Measurements from ENCODE around the gene SDHAF3.
"Not testable (repeated sequence)": the region's sequence is repeated elsewhere in the genome, so short reads cannot be mapped to it uniquely, and the experiment has no call there.

The SDHAF3 gene

GRCh38 chr7:97167176-97167575, 49.7 kb downstream of the SDHAF3 start:
- H3K9me3 ChIP-seq (ENCODE audit: control insufficient read depth, insufficient read depth, low read length), result peaks cover 9% of the 10 kb centered on the region; the same call in 1 of the 2 replicates
- no peak overlapping the region for H3K4me3 ChIP-seq (ENCODE audit: low read depth, low read length)
- no peak overlapping the region for H3K9ac ChIP-seq (ENCODE audit: low read depth, low read length)
- H3K36me3 ChIP-seq (ENCODE audit: control insufficient read depth, insufficient read depth, low read length), result no peaks in the 10 kb centered on the region
- 0 out of 2 replicates have a peak, but pooled peaks cover 12% of the 10 kb centered on the region for H3K4me1 ChIP-seq (ENCODE audit: control insufficient read depth, insufficient read depth, low read length)
- no peak overlapping the region for H3K27ac ChIP-seq (ENCODE audit: low read depth, low read length)
- H3K27me3 ChIP-seq (ENCODE audit: control insufficient read depth, insufficient read depth, low read length), result no peaks in the 10 kb centered on the region

- Histone ChIP-seq H3K4me1 (ENCODE audit: control insufficient read depth, insufficient read depth, low read length) (0 out of 2 replicates have a peak, but pooled peaks cover 12% of the 10 kb centered on the region), H3K27ac (ENCODE audit: low read depth, low read length) (no peak overlapping the region), H3K4me3 (ENCODE audit: low read depth, low read length) (no peak overlapping the region), H3K9me3 (ENCODE audit: control insufficient read depth, insufficient read depth, low read length) (peaks cover 9% of the 10 kb centered on the region; the same call in 1 of the 2 replicates), H3K36me3 (ENCODE audit: control insufficient read depth, insufficient read depth, low read length) (no peaks in the 10 kb centered on the region), H3K9ac (ENCODE audit: low read depth, low read length) (no peak overlapping the region), H3K27me3 (ENCODE audit: control insufficient read depth, insufficient read depth, low read length) (no peaks in the 10 kb centered on the region)
These were observed 50.3 kb downstream of the SDHAF3 start for GRCh38 chr7:97167749-97168148.

DNA sequence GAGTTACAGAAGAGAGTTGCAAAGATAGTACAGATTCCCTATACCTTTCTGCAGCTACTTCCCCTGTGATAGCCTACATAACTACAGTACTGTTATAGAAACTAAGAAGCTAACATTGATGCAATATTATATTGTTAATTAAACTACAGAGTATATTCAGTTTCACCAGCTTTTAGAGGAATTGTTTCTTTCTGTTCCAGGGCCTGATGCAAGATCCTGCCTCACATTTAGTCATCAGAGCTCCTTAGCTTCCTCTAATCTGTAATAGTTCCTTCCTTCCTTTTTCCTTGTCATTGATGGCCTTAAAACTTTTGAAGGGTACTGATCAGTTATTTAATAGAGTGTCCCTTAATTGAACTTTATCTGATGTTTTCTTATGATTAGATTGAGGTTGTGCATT, 56.8 kb downstream of the SDHAF3 start:
- Histone ChIP-seq H3K9me3 (ENCODE audit: control insufficient read depth, insufficient read depth, low read length) (no peaks in the 10 kb centered on the region), H3K4me3 (ENCODE audit: low read depth, low read length) (no peak overlapping the region), H3K9ac (ENCODE audit: low read depth, low read length) (no peak overlapping the region)

DNA sequence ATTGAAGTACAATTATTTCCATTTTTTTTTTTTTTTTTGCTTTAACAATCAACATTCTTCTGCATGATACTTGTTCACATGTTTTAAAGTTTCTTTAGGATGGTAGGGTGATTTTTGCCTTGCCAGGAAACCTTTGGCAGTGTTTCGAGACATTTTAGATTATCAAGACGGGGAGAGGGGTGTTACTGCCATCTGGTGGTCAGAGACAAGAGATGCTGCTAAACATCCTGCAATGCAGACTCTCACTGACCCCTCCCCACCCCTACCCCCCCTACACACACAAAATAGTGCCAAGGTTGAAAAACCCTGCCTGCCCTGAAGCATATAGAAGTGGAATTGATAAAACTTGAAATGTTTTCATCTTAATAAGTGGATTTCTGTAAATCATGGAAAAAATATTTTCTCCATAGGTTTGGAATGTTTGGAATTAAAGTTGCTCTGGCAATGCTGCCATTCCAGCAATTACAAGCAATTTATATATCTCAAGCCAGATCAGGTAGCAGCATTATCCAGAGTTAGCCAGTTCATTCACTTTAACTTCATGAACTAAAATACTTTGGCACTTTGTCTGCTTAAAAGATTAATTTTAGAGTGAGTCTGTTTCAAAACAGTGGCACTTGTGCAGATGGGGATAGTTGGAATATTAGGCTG, 62.1 kb downstream of the SDHAF3 start:
- no peaks in the 10 kb centered on the region for H3K4me1 ChIP-seq (ENCODE audit: control insufficient read depth, insufficient read depth, low read length)
- H3K9me3 ChIP-seq (ENCODE audit: control insufficient read depth, insufficient read depth, low read length), result no peaks in the 10 kb centered on the region
- H3K27ac ChIP-seq (ENCODE audit: low read depth, low read length), result no peak overlapping the region
- H3K36me3 ChIP-seq (ENCODE audit: control insufficient read depth, insufficient read depth, low read length), result peaks cover 18% of the 10 kb centered on the region
- no peaks in the 10 kb centered on the region for H3K27me3 ChIP-seq (ENCODE audit: control insufficient read depth, insufficient read depth, low read length)
- no peak overlapping the region for H3K9ac ChIP-seq (ENCODE audit: low read depth, low read length)
- no peak overlapping the region for H3K4me3 ChIP-seq (ENCODE audit: low read depth, low read length)

More for the DNA sequence above, 56.8 kb downstream of the SDHAF3 start:
- Histone ChIP-seq H3K27ac (ENCODE audit: low read depth, low read length) (no peak overlapping the region), H3K36me3 (ENCODE audit: control insufficient read depth, insufficient read depth, low read length) (no peaks in the 10 kb centered on the region), H3K4me1 (ENCODE audit: control insufficient read depth, insufficient read depth, low read length) (0 out of 2 replicates have a peak, but pooled peaks cover 4% of the 10 kb centered on the region), H3K27me3 (ENCODE audit: control insufficient read depth, insufficient read depth, low read length) (no peaks in the 10 kb centered on the region)

DNA sequence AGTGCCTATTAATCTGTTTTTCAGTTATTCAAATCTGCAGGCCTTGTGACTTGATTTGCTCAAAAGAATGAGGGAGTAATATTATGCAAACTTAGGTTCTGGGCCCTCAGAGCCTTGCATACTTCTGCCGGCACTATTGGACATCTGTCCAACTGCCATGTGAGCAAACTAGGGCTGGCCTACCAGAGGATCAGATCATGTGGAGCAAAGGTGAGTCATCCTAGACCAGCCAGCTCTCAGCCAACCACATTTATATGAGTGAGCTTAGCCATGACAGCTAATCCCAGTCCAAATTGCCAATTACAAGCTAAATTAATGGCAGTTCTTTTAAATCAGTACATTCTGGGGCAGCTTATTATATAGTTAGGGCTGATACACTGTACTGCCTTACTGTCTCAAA, 69.6 kb downstream of the SDHAF3 start:
- Histone ChIP-seq H3K36me3 (ENCODE audit: control insufficient read depth, insufficient read depth, low read length) (peaks cover 6% of the 10 kb centered on the region), H3K27ac (ENCODE audit: low read depth, low read length) (no peak overlapping the region)

GRCh38 chr7:97196174-97196573, 78.7 kb downstream of the SDHAF3 start:
- H3K36me3 ChIP-seq (ENCODE audit: control insufficient read depth, insufficient read depth, low read length); H3K9me3 ChIP-seq (ENCODE audit: control insufficient read depth, insufficient read depth, low read length); H3K4me3 ChIP-seq (ENCODE audit: low read depth, low read length); H3K4me1 ChIP-seq (ENCODE audit: control insufficient read depth, insufficient read depth, low read length); H3K27me3 ChIP-seq (ENCODE audit: control insufficient read depth, insufficient read depth, low read length); H3K27ac ChIP-seq (ENCODE audit: low read depth, low read length); H3K9ac ChIP-seq (ENCODE audit: low read depth, low read length): not testable (repeated sequence)

More for the DNA sequence above, 69.6 kb downstream of the SDHAF3 start:
- no peaks in the 10 kb centered on the region for H3K27me3 ChIP-seq (ENCODE audit: control insufficient read depth, insufficient read depth, low read length)
- no peaks in the 10 kb centered on the region for H3K9me3 ChIP-seq (ENCODE audit: control insufficient read depth, insufficient read depth, low read length)
- no peaks in the 10 kb centered on the region for H3K4me1 ChIP-seq (ENCODE audit: control insufficient read depth, insufficient read depth, low read length)
- no peak overlapping the region for H3K4me3 ChIP-seq (ENCODE audit: low read depth, low read length)
- no peak overlapping the region for H3K9ac ChIP-seq (ENCODE audit: low read depth, low read length)

DNA sequence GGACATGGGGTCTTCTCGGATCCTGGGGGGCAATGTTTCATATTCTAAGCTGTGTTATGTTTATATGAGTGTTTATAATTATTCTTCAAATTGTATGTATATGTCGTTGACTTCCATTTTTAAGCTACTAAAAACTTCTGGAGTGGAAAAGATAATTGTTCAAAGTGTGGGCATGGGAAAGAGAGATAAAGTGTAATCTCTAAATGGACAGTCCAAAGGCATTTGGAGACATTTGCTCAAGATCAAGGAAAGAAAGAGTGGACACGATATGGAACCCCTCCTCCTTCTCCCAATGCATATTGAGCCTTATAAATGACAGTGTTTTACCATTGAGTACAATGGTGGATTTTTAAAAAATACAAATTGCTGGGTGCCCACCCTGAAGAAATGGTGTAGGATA, 81.1 kb downstream of the SDHAF3 start:
- Histone ChIP-seq H3K4me1 (ENCODE audit: control insufficient read depth, insufficient read depth, low read length) (no peaks in the 10 kb centered on the region), H3K9ac (ENCODE audit: low read depth, low read length) (no peak overlapping the region), H3K9me3 (ENCODE audit: control insufficient read depth, insufficient read depth, low read length) (no peaks in the 10 kb centered on the region), H3K4me3 (ENCODE audit: low read depth, low read length) (no peak overlapping the region), H3K27ac (ENCODE audit: low read depth, low read length) (no peak overlapping the region), H3K36me3 (ENCODE audit: control insufficient read depth, insufficient read depth, low read length) (no peaks in the 10 kb centered on the region), H3K27me3 (ENCODE audit: control insufficient read depth, insufficient read depth, low read length) (no peaks in the 10 kb centered on the region)

DNA sequence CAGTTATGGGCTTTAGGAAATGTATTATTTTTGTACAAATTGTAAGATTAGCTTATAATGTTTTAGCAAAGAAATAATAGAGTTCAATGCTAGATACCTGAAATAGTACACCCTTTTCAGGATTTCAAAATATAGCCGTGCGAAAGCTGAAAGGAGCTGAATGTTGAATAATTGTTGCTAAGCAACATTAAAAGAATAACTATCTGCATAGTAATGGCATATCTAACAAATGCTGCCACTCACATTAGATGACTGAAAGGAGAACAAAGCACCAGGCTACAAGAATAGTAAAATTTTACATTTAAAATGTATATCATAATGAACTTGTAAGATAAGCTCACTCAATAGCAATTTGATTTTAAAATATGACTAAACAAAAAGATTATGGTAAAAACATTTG, 82.5 kb downstream of the SDHAF3 start:
- H3K4me1 ChIP-seq (ENCODE audit: control insufficient read depth, insufficient read depth, low read length), result no peaks in the 10 kb centered on the region
- H3K27me3 ChIP-seq (ENCODE audit: control insufficient read depth, insufficient read depth, low read length), result no peaks in the 10 kb centered on the region
- H3K9ac ChIP-seq (ENCODE audit: low read depth, low read length), result no peak overlapping the region
- H3K36me3 ChIP-seq (ENCODE audit: control insufficient read depth, insufficient read depth, low read length), result no peaks in the 10 kb centered on the region
- H3K27ac ChIP-seq (ENCODE audit: low read depth, low read length), result no peak overlapping the region
- no peaks in the 10 kb centered on the region for H3K9me3 ChIP-seq (ENCODE audit: control insufficient read depth, insufficient read depth, low read length)
- no peak overlapping the region for H3K4me3 ChIP-seq (ENCODE audit: low read depth, low read length)

- no peaks in the 10 kb centered on the region for H3K4me1 ChIP-seq (ENCODE audit: control insufficient read depth, insufficient read depth, low read length)
- H3K4me3 ChIP-seq (ENCODE audit: low read depth, low read length), result no peak overlapping the region
- no peak overlapping the region for H3K9ac ChIP-seq (ENCODE audit: low read depth, low read length)
These were observed 86.5 kb downstream of the SDHAF3 start for GRCh38 chr7:97203957-97204356.

DNA sequence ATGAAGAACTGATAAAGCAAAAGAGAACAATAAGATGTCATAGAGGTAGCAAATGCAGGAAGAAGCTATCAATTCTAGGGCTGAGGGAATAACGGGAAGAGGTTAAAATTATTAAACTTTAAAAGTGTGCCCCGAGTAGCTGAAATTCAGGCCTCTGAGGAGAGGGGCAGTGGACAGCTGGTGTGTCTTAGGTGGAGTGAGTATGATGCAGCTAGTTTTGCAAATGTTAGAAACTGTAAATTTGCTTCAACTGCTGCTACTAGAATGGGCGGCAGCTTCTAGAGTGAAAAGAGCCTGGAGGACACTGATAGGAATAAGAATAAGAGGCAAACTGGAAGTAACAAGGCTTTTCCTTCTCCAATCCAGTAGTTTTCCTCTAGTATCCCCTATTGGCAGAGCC, 87.3 kb downstream of the SDHAF3 start:
- Histone ChIP-seq H3K36me3 (ENCODE audit: control insufficient read depth, insufficient read depth, low read length) (no peaks in the 10 kb centered on the region), H3K27ac (ENCODE audit: low read depth, low read length) (no peak overlapping the region), H3K9me3 (ENCODE audit: control insufficient read depth, insufficient read depth, low read length) (no peaks in the 10 kb centered on the region), H3K27me3 (ENCODE audit: control insufficient read depth, insufficient read depth, low read length) (no peaks in the 10 kb centered on the region), H3K9ac (ENCODE audit: low read depth, low read length) (no peak overlapping the region), H3K4me1 (ENCODE audit: control insufficient read depth, insufficient read depth, low read length) (no peaks in the 10 kb centered on the region), H3K4me3 (ENCODE audit: low read depth, low read length) (no peak overlapping the region)

More at GRCh38 chr7:97203957-97204356, 86.5 kb downstream of the SDHAF3 start:
- H3K27me3 ChIP-seq (ENCODE audit: control insufficient read depth, insufficient read depth, low read length), result no peaks in the 10 kb centered on the region
- H3K27ac ChIP-seq (ENCODE audit: low read depth, low read length), result no peak overlapping the region
- no peaks in the 10 kb centered on the region for H3K36me3 ChIP-seq (ENCODE audit: control insufficient read depth, insufficient read depth, low read length)
- H3K9me3 ChIP-seq (ENCODE audit: control insufficient read depth, insufficient read depth, low read length), result no peaks in the 10 kb centered on the region

- Histone ChIP-seq H3K4me3 (ENCODE audit: low read depth, low read length) (no peak overlapping the region), H3K27ac (ENCODE audit: low read depth, low read length) (no peak overlapping the region), H3K36me3 (ENCODE audit: control insufficient read depth, insufficient read depth, low read length) (no peaks in the 10 kb centered on the region), H3K9ac (ENCODE audit: low read depth, low read length) (no peak overlapping the region), H3K4me1 (ENCODE audit: control insufficient read depth, insufficient read depth, low read length) (no peaks in the 10 kb centered on the region), H3K9me3 (ENCODE audit: control insufficient read depth, insufficient read depth, low read length) (no peaks in the 10 kb centered on the region), H3K27me3 (ENCODE audit: control insufficient read depth, insufficient read depth, low read length) (no peaks in the 10 kb centered on the region)
These were observed 98.1 kb downstream of the SDHAF3 start for GRCh38 chr7:97215556-97215955.

Data from HUES48 (cell line).